ENCODE results near the gene APRT. TPM values are rescaled to one million over a fixed set of nuclear protein-coding genes. Genes with fewer than 3 reads are reported as not detected.

Gene APRT
- total and polyA plus RNA-seq, 9 of the 15 experiments (the other 6 are each of a cell fraction or from before 2014, with no cell fraction given) = 41.7 to 409 (median 146) TPM

DNA sequence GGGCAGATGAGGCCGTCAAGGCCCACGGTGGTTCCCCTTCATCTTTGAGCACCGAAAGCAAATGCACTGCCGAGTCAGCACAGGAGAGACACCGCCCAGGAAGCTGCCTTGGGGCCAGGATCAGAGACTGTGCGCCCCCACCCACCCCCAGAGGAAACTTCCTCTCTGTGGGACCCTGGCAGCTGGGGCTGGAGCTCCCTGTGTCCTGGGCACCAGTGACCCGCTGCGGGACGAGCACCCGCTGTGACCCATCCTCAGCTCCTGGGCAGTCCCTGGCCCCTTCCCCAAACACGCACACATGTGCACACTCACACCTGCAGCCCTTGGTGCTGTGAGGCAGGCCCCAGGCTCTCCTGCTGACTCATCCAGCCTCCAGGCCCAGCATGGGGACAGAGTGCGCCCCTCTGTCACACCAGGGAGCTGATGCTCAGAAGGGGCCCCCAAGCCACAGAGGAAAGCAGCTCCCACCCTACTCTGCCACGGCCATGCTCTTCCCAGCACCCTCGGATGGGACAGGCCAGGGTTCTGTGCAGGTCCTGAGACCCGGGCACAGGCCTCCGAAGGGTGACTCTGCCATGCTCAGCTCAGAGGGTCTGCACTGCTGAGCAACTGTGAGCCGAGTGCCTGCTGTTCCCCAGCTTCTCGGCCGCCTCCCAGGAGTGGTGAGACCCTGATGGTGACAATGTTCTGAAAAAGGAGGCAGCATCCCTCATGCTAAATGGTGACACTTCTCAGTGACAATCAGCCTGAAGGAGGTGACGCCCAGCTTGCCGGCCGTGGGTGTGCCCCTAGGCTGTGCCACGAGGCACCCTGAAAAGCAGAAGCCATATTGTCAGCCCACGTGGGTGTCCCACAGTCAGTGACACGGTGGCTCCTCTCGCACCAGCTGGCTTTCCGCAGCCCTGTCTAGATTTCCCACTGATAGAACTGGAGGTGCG lies 30.3 kb downstream of the APRT start (continued):
- TF ChIP-seq, protein P1, sequence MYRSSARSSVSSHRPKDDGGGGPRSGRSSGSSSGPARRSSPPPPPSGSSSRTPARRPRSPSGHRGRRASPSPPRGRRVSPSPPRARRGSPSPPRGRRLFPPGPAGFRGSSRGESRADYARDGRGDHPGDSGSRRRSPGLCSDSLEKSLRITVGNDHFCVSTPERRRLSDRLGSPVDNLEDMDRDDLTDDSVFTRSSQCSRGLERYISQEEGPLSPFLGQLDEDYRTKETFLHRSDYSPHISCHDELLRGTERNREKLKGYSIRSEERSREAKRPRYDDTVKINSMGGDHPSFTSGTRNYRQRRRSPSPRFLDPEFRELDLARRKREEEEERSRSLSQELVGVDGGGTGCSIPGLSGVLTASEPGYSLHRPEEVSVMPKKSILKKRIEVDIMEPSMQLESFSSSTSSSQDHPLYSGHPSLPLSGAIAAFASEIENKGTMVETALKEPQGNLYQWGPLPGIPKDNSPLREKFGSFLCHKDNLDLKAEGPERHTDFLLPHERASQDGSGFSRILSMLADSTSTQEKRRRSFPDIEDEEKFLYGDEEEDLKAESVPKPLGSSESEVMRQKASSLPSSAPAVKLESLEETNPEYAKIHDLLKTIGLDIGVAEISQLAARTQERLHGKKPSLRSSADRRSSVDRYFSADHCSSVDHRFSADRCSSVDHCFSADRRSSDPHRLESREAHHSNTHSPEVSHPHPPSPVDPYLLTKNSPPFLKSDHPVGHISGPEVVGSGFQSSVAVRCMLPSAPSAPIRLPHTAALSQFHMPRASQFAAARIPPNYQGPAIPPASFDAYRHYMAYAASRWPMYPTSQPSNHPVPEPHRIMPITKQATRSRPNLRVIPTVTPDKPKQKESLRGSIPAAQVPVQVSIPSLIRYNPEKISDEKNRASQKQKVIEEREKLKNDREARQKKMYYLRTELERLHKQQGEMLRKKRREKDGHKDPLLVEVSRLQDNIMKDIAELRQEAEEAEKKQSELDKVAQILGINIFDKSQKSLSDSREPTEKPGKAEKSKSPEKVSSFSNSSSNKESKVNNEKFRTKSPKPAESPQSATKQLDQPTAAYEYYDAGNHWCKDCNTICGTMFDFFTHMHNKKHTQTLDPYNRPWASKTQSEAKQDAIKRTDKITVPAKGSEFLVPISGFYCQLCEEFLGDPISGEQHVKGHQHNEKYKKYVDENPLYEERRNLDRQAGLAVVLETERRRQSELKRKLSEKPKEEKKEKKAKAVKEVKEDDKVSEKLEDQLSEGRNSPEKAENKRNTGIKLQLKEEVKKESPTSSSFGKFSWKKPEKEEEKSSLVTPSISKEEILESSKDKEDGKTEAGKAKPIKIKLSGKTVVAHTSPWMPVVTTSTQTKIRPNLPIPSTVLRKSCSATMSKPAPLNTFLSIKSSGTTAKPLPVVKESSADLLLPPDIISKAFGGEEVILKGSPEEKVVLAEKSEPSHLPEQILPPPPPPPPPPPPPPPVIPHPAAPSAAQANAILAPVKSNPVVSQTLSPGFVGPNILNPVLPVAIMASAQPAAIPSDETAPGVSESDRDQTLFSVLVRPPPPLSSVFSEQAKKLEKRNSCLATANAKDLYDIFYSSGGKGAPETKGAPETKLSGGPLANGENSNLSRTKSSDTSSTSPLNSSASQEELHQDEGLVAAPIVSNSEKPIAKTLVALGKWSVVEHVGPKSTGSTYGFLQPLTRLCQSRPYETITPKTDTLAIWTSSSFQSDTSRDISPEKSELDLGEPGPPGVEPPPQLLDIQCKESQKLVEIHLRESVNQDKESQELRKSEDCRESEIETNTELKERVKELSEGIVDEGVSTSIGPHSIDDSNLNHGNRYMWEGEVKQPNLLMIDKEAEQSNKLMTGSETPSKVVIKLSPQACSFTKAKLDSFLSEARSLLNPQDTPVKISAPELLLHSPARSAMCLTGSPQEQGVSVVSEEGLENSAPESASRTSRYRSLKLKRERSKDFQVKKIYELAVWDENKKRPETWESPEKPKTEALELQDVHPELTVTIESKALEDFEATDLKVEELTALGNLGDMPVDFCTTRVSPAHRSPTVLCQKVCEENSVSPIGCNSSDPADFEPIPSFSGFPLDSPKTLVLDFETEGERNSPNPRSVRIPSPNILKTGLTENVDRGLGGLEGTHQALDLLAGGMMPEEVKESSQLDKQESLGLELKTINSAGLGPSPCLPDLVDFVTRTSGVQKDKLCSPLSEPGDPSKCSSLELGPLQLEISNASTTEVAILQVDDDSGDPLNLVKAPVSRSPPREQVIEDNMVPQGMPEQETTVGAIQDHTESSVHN (IDR thresholded peaks at IDR 0.05; ENCODE audit: borderline replicate concordance in 1 of 2, low read depth in 1 of 2) = peak in 1 of 2 experiments; percentile 51; a peak in 1 of 4 replicates
- TF ChIP-seq MAFK (IDR thresholded peaks at IDR 0.05; ENCODE audit: low read length) (peak; percentile 71), TAF1 (IDR thresholded peaks at IDR 0.05; ENCODE audit: control insufficient read depth, extremely low read depth, insufficient read depth, low read length, severe bottlenecking) (peak; percentile 10), ZNF134 (CRISPR knock-in tag; conservative IDR thresholded peaks at IDR 0.05) (0 out of 2 replicates have a peak, but pooled peaks have one; percentile 21), POLR2A (conservative IDR thresholded peaks at IDR 0.05) (peak; percentile 60), RFX7 (CRISPR knock-in tag; IDR thresholded peaks at IDR 0.05) (no peak), MYC (IDR thresholded peaks at IDR 0.05; ENCODE audit: low read depth, low read length) (peak; percentile 93), MYC (CRISPR knock-in tag; IDR thresholded peaks at IDR 0.05; ENCODE audit: borderline replicate concordance, low read depth) (0 out of 2 replicates have a peak, but pooled peaks have one; percentile 53), ETV1 (tag; conservative IDR thresholded peaks at IDR 0.05; ENCODE audit: low read depth) (peak; percentile 67), BRD9 (IDR thresholded peaks at IDR 0.05; ENCODE audit: low read depth, partially characterized antibody) (peak; percentile 97), PHB2 (IDR thresholded peaks at IDR 0.05; ENCODE audit: low read depth) (0 out of 2 replicates have a peak, but pooled peaks have one; percentile 29), BCOR (IDR thresholded peaks at IDR 0.05) (no peak), ZNF121 (CRISPR knock-in tag; conservative IDR thresholded peaks at IDR 0.05) (no peak), TEAD1 (CRISPR knock-in tag; IDR thresholded peaks at IDR 0.05) (no peak), TAL1 (IDR thresholded peaks at IDR 0.05) (no peak)
- TF ChIP-seq, protein P2, sequence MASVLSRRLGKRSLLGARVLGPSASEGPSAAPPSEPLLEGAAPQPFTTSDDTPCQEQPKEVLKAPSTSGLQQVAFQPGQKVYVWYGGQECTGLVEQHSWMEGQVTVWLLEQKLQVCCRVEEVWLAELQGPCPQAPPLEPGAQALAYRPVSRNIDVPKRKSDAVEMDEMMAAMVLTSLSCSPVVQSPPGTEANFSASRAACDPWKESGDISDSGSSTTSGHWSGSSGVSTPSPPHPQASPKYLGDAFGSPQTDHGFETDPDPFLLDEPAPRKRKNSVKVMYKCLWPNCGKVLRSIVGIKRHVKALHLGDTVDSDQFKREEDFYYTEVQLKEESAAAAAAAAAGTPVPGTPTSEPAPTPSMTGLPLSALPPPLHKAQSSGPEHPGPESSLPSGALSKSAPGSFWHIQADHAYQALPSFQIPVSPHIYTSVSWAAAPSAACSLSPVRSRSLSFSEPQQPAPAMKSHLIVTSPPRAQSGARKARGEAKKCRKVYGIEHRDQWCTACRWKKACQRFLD (CRISPR knock-in tag; IDR thresholded peaks at IDR 0.05) = peak; percentile 64; the same call in 1 of the 2 replicates
- TF ChIP-seq, protein P3, sequence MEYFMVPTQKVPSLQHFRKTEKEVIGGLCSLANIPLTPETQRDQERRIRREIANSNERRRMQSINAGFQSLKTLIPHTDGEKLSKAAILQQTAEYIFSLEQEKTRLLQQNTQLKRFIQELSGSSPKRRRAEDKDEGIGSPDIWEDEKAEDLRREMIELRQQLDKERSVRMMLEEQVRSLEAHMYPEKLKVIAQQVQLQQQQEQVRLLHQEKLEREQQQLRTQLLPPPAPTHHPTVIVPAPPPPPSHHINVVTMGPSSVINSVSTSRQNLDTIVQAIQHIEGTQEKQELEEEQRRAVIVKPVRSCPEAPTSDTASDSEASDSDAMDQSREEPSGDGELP (CRISPR knock-in tag; IDR thresholded peaks at IDR 0.05; ENCODE audit: borderline replicate concordance) = peak; percentile 94
